GM19023 (cell line): Measurements from ENCODE around the gene ANKIB1.
"Not testable (repeated sequence)": the region's sequence is repeated elsewhere in the genome, so short reads cannot be mapped to it uniquely, and the experiment has no call there.

Experiments
- ATAC-seq: cut with Tn5 transposase; IDR thresholded peaks from one replicate; pipeline ENCODE4 v1.9.1; 2021; ENCODE audit warnings: mild to moderate bottlenecking, moderate library complexity; ENCODE audit not compliant: unreplicated experiment

ANKIB1 gene

DNA sequence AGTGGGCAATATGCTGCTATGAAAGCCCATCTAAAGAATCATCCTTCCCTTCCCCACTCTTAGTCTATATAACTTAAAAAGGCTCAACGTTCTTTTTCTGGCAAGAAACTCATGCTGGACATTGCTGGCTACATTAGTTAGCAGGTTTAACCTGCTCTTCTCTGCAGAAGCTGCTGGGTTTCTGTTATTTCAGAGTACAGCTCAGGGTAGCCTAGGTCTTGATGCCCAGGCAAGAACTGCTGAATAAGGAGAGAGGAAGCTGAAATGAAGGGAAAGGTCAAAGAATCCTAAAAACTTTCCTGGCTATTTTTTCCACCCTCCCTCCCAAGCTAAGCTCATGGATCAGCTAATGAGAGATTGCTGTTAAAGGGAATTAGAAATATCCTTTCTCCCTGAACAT, 79.4 kb downstream of the ANKIB1 start:
- ATAC-seq = no peak

DNA sequence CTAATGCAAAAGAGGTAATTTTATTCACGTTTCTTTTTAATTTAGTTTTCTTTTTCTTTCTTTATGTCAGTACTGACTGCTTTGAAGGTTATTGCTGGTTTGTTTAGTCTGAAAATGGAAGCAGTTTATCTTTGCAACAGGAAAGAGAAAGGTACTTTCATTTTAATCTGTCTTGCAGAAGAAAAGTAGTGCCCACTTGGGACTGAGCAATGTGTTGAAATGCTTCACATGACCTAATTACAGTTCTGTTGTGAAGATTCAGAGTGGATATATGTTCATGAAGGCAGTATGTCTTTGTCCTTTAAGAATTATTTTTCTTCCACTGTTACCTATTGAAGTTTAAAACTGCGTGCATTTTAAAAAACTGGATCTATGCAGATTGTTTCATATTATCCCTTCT, 80.1 kb downstream of the ANKIB1 start:
- no peak for ATAC-seq

DNA sequence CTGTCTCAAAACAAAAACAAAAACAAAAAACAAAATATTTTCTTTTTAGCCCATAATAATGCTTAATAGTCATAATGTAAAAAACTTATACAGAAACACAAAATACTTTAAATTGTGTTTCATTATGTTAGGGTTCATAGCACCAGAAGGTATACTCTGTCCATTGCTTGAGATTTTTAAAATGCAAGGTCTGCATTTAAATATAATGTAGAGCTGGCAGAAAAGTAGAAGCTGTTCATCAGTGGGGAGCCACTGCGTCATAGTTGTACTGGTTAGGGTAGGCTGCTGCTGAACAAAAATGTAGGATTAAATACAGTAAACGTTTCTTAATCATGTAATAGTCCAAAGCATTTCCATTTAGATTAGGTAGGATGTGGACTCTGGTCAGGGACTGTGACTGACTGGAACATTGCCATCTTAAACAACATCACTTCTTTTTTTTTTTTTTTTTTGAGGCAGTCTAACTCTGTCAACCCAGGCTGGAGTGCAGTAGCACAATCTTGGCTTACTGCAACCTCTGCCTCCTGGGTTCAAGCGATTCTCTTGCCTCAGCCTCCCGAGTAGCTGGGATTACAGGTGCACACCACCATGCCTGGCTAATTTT, 85.2 kb downstream of the ANKIB1 start:
- no peak for ATAC-seq

DNA sequence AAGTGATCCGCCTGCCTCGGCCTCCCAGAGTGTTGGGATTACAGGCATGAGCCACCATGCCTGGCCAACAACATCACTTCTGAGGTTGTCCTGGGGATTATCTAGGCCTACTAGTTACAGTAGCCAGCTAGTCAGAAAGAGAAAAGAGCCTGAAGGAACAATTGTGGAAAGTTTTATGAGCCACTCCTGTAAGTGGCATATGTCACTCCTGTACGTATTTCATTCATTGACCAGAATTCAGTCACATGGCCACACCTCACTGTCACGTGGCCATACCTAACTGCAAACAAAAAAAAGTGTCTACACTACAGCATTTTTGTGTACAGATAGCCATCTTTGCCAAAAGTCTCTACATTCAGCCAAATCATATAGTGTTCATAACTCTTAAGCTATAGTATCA, 85.7 kb downstream of the ANKIB1 start:
- no peak for ATAC-seq

DNA sequence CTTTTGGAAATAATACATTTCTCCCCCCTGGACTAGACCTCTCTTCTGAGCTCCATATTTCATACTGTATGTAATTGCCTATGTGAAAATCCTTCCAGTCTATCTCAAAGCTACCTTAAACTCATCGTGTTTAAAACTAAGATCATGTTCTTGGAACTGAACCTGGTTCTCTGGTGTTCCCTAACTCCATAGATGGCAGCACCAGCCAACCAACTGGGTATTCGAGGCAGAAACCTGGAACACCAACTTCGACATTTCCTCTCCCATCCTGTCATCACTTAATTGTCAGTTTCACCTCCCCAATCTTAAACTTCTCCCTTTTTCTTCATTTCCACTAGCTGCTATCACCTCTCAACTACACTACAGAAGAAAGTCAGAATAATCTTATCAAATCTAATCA, 87.0 kb downstream of the ANKIB1 start:
- no peak for ATAC-seq

DNA sequence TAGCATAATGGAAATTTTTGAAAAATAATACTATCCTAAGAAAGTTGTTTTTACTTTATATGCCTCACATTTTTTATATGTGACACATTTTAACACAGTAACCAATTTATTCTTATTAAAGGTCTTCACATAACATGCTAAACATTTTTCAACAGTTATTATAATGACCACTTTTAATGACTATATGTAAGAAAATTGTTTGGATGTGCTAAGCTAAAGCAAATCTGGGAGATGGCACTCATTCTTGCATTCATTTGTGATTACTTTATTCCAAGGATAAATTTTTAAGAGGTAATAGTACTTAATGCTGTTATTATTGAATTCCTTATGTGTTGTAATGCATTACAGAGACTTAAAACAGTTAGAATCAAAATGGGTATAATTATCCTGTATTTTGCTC, 88.1 kb downstream of the ANKIB1 start:
- no peak for ATAC-seq

DNA sequence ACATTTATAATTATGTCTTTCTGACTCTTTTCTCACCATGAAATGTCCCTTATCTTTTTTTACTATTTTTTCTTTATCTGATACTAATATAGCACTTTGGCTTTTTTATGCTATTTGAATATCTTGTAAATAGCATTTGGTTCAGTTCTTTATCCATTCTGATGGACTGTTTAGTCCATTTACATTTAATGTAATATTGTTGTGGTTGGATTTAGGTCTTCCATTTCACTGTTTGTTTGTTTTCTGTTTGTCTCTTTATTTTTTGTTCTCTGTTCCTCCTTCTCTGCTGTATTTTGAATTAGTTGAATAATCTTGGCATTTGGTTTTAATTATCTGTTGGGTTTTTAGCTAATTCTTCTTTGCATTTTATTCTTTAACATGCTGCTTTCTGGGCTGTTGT, 89.8 kb downstream of the ANKIB1 start:
- ATAC-seq = no peak

DNA sequence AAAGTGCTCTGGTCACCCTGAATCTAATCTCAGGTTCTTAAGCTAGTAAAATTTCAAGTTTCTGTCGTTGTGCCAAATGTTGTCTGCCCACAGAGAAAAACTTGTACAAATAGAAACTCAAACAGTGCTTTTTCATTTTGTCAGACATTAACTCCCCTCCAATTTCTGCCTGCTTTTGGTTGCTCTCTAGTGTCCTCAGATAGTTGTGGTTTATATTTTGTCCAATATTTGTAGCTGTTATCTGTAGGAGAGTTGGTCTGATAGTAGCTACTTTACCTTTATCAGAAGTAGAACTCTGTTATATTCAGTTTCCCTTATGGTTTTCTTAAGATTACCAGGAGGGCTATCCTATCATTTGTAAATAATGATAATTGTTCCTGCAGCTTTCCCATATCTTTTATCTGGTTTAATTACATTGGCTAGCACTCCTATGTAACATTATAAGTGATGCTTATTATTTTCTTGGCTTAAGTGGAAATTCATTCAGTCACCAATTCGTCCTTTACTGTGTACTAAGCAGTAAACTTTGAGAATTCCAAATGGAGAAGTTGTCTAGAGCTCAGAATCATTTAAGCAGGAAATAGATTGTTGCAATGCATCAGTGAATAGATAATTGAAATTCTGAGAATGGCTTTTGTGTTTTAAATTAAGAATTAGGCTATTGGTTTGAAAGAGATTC, 91.0 kb downstream of the ANKIB1 start:
- ATAC-seq = no peak

DNA sequence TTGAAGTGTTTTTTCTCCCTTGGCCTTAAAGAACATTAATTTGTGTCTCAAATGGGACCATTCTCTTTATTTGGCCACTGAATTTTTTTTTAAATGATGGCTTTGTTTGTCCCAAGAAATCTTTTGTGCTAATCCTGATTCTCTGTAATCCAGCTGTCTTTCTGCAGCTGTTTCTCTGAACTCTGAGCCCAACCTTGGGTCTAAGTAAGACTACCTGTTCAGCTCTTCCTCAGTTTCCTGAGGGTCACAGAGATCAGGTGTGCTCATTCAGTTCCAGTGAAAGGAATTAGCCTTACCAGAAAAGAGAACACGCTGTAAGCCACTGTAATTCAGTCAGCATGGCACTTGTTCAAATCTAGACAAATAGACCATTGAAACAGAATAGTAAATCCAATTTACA, 94.2 kb downstream of the ANKIB1 start:
- no peak for ATAC-seq

DNA sequence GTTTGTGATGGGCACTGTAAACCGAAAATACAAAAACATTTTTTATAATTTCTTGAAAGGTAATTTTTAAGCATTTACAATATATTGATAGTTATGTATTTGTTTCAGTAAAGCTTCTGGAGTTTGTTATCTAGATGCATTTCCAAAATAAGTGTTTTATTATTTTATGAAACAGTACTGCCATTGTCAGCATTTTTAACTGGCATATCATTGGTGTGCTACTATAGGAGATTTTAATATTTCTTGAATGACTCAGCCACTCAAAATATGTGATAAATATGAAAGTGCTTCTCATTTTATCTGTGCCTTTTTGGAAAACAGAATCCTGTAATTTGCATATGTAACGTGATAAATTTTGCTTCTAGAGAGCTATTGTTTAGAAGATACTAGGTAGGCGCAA, 97.9 kb downstream of the ANKIB1 start:
- no peak for ATAC-seq

DNA sequence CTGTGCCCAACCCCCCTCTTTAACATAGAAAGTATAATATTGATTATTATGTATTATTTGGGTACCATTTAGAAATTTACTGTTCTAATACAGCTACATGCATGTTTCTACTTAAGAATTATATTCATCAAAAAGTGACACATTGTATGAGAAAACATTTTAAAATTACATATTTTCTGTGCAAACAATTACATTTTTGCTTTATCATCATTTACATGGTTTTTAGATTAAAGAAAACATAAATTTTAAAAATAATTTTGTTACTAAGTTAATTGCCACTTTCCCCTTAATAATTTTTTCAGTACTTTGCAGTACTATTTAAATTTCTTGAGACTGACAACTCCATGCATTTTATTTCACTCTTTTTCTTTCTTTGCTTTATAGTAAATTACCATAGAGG, 106.2 kb downstream of the ANKIB1 start:
- ATAC-seq = no peak

DNA sequence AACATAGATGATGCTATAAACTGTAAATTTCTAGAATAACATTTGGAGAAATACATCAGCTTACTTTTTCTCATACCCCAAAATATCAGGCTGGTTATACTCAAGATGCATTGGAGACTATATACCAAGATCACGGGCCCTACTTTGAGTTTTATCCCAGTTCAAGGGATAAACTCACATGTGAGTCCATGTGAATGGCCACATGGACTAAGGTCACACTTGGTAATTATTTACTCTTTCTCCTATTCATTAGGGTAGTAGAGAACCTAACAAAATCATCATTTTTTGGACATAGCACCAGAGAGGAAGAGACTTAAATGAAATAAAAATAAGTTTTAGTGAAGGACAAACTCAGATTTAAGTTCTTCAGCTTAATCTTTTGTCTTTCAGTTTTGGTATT, 108.4 kb downstream of the ANKIB1 start:
- no peak for ATAC-seq

DNA sequence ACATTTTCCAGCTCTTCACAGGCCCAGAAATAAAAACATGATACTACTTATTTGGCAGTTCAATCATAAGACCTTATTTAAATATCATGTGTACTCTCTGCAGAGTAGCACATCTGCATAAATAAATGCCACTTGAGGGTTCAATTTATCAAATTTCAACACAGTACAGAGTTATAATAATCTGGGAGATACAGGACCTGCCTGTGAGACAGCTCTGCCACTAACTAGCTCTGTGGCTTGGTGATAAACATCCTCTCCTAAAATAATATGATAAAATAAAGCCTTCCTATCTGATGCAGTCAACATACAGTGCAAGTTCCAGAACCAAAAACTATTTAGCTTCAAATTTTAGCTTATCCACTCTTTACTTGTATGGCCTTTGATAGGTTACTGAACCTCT, 110.6 kb downstream of the ANKIB1 start:
- ATAC-seq = no peak

DNA sequence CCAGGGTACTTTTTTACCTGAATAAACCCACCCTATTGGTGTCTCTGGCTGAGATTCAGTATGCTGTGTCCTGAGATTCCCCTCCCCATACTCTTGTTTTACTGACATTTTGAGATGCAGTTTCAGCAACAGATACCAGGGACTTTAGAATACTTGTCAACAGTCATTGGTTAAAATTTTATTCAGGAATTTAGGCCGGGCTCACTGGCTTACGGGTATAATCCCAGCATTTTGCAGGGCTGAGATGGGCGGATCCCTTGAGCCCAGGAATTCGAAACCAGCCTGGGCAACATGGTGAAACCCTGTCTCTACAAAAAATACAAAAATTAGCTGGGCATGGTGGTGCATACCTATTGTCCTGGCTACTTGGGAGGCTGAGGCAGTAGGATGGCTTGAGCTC, 111.5 kb downstream of the ANKIB1 start:
- no peak for ATAC-seq

DNA sequence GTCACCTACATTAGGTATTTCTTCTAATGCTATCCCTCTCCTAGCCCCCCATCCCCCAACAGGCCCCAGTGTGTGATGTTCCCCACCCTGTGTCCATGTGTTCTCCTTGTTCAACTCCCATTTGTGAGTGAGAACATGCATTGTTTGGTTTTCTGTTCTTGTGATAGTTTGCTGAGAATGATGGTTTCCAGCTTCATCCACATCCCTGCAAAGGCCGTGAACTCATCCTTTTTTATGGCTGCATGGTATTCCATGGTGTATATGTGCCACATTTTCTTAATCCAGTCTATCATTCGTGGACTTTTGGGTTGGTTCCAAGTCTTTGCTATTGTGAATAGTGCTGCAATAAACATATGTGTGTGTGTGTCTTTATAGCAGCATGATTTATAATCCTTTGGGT, 113.4 kb downstream of the ANKIB1 start:
- not testable (repeated sequence) for ATAC-seq

DNA sequence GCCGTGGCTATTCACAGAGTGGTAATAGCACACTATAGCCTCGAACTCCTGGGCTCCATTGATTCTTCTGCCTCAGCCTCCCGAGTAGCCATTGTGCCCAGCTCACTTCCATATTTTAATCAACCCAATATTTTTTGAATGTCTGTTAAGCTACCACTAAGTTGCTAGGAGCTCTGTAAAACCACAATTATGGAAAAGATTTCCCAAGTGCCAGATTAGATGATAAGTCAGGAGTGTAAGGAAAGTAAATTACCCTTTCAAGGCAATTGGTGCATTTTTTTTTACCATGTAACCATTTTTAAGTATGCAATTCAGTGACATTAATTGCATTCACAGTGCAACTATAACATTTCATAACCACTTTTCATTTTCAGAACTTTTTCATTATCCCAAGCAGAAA, 114.0 kb downstream of the ANKIB1 start:
- ATAC-seq = no peak

DNA sequence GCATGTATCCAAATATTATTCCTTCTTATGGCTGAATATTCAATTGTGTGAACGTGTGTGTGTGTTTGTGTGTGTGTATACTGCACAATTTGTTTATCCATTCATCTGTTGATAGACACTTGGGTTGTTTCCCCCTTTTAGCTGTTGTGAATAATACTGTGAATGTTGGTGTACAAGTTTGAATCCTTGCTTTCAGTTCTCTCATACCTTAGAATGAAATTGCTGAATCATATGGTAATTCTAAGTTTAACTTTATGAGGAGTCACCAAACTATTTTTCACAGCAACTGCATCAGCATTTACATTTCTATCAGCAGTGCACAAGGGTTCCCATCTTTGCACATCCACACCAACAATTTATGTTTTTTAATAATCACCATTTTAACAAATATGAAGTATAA, 114.6 kb downstream of the ANKIB1 start:
- no peak for ATAC-seq

DNA sequence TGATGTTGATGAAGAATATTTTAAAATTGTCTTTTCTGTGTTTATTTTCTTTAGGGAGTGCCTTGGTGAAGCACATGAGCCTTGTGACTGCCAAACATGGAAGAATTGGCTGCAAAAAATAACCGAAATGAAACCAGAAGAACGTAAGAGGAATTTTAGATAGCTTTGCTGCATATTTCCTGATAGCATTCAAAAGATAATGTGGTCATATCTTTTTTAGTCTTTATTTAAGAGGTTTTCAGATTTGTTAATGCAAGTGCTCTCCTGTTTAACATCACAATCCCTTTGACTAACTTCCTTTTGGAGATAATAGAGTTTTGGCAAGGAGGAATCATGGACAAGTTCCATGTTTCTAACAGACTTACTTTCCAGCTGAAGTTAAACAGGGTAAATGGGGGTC, 116.4 kb downstream of the ANKIB1 start:
- no peak for ATAC-seq

DNA sequence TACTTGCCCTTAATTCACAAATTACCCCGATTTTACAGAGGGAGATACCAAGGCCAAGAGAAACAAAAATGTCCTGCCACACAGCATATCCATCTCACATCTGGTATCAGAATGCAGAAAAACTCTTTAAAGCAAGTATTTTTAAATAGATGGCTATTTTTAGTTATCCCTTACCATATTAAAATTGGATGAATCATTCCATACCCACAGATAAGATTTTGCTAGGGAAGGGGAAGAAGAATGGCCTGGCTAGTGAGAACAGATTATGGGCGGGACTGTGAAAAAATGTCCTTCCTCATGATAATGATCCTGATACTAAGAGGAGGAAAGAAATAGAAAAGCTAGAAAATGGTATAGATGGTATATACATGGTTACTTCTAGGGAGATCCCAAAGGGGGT, 121.0 kb downstream of the ANKIB1 start:
- ATAC-seq = no peak

DNA sequence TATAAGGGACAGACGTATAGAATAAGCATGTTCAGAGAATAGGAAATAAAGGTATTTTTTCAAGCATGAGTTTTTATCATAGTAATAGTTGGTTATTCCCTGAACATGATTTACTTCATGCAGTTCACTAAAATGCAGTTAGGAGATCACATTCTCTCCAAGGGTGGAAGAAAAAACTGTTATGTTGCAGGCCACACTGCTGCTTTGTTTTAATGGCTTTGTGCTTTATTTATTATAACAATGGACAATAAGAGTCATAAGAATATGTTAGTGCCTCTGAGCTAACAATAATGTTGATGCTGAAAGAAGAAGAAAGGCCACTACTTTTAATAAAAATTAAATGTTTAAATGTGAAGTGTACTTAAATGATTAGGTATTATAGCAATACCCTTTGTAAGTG, 123.0 kb downstream of the ANKIB1 start:
- no peak for ATAC-seq

DNA sequence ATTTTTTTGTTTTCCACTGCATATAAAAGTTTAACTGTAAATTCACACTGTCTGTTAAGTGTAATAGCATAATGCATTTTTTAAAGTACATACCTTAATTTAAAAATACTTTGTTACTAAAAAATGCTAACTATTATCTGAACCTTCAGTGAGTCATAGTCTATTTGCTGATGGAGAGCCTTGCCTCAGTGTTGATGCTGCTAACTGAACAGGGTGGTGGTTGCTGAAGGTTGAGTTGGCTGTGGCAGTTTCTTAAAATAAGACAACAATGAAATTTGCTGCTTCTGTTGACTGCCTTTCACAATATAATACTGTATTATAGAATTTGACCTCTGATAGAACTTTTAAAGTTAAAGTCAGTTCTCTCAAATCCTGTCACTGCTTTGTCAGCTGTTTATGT, 129.2 kb downstream of the ANKIB1 start:
- ATAC-seq = no peak

DNA sequence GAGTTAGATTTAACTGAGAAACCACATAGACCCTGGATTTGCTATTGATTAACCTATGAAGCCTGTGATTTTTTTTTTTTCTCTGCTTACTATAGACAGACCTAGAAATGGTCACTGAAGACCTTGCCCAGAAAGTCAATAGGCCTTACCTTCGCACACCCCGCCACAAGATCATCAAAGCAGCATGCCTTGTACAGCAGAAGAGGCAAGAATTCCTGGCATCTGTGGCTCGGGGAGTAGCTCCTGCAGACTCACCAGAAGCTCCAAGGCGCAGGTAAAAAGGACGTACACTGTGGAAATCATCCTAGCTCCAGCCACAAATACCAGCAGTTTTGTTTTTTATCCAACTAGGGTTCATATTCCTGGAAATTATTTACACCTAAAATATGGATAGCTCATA, 145.3 kb downstream of the ANKIB1 start:
- ATAC-seq = no peak

DNA sequence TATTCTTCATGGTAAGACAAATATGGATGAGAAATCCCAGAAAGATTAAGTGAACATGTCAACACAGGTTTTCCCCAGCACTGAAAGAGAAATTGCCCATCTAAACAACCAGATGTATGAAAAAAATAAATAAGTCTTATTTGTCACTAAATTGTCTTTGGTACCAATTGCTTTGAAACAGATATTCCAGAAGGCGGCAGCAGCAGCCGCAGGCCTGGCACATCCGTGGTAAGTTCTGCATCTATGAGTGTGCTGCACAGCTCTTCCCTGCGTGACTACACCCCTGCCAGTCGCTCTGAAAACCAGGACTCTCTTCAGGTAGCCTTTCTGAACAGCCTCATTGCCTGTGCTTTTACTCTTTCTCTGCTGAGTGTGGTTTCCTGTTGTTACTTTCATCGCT, 151.8 kb downstream of the ANKIB1 start:
- no peak for ATAC-seq
